ENCODE measurements around the gene LHX3.
"Not testable (repeated sequence)": the region's sequence is repeated elsewhere in the genome, so short reads cannot be mapped to it uniquely, and the experiment has no call there.

LHX3 gene

DNA sequence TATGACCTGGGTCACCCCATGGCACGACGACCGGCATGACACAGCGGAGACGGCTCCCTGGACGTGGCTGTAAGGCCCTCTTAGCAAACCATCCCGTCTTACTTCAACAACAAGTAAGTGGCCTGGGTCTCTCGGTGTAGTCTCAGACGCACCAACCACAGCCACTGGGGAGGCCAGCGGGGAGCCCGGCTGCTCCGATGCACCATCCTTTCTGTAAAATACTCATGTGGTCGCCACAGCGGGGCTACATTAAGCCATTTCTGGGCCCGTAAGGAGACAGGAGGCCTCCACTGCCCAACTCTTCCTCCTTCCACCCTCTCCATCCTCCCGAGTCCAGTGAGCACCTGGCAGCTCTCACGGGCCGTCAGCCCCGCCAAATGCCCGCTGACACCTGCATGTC is 36.0 kb upstream of the LHX3 start:
- DNase-seq = no peak

DNA sequence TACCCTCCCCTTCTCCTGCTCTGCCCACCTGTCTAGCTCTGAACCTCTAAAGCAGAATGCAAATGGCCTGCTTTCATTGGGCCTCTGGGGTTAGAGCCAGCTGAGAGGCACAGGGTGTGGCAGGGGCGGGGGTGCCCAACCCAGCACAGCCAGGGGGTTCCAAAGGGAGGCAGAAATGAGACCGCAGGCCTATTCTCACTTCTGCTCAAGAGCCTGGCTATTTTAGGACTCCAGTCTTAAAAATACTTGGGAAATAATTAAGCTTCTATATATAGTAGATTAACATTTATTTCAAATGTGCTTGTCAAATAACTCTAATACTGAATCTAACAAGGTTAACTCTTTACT is 35.0 kb upstream of the LHX3 start:
- no peak for DNase-seq

DNA sequence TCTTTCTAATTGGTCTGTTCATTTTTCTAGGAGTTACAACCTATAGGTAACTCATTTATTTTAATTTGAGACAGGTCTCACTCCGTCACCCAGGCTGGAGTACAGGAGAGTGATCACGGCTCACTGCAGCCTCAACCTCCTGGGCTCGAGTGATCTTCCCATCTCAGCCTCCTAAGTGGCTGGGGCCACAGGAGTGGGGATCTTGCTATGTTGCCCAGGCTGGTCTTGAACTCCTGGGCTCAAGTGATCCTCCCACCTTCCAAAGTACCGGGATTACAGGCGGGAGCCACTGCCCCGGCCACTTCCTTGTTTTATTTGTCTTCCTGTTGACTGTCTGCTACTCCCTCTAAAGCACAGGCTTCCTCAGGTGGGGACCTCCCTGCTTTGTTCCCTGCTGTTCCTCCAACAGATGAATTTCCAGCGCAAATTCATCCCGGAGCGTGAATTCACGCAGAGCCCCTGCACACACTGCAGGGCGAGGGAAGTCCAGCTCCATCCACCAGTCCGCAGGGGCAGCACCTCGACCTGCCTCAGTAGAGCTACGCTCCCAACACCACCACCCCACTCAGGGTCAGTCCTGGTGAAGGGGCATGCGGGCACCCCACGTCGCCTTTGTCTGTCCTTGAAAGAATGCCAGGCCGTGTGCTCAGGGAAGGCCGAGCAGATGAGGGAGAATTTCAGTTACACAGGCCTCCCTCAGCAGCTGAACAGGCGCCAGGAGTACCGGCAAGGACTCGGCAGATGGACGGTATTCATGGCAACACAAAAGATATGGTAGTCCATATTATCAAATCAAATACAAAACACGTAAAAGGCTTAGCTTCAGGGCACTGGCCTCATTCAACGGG is 34.4 kb upstream of the LHX3 start:
- DNase-seq = peak; percentile 67

DNA sequence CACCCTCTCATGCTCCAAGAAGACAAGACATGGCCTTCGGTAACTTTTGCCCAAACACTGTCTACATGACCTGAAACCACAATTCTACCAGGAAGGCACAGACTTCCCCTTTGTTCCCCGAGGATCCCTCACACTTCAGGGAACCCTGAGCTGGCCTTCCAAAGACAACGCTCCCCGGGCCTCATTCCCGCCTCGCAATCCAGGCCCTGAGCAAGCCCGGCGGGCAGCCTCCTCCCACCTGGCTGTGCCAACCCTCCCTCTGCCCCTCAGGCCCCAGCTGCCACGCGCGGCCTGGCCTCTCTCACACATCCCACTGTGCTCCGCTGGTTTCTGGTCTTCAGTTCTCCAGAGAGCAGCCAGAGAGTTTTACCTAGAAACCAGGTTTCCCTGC is 33.4 kb upstream of the LHX3 start:
- no peak for DNase-seq

DNA sequence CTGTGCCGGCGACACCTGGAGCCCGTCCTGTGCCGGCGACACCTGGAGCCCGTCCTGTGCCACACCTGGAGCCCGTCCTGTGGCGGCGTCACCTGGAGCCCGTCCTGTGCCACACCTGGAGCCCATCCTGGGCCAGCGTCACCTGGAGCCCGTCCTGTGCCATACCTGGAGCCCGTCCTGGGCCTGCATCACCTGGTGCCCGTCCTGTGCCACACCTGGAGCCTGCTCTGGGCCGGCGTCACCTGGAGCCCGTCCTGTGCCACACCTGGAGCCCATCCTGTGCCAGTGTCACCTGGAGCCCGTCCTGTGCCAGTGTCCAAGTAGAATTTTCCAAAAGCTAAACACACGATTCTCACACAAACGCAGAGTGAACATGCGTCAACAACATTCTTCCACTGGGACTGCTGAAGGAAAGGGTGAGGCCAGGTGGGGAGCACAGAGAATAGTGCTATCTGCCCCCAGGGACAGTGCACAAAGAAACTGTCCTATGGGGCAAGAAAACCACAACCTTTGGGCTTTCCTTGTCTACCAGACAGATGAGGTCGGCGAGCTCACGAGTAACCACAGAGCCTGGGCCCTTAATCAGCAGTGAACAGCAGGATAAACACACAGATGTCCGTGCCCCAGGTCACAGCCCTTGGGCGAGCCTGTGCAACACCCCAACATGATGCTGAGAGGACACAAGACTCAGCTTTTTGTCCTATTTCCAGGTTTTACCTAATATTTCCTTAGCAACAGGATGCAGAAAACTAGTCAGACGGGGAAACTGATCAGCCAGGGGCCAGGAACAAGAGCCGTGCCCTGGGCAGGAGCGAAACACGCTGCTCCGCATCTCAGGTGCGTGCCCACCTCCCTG is 32.8 kb upstream of the LHX3 start:
- DNase-seq = no peak

DNA sequence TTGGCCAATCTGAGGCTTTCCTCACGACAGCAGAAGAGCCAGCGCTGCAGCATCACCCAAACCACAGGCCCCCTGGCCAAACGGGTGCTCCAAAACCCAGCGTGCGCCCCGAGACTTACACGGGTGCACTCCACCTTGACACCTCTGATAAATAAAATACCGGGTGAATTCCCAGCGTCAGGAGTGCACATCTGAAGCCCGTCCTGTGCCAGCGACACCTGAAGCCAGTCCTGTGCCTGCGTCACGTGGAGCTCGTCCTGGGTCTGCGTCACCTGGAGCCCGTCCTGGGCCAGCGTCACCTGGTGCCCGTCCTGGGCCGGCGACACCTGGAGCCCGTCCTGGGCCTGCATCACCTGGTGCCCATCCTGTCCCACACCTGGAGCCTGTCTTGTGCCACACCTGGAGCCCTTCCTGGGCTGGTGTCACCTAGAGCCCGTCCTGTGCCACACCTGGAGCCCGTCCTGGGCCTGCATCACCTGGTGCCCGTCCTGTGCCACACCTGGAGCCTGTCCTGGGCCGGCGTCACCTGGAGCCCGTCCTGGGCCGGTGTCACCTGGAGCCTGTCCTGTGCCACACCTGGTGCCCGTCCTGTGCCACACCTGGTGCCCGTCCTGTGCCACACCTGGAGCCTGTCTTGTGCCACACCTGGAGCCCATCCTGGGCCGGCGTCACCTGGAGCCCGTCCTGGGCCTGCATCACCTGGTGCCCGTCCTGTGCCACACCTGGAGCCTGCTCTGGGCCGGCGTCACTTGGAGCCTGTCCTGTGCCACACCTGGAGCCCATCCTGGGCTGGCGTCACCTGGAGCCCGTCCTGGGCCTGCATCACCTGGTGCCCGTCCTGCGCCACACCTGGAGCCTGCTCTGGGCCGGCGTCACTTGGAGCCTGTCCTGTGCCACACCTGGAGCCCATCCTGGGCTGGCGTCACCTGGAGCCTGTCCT is 31.8 kb upstream of the LHX3 start:
- DNase-seq = not testable (repeated sequence)

DNA sequence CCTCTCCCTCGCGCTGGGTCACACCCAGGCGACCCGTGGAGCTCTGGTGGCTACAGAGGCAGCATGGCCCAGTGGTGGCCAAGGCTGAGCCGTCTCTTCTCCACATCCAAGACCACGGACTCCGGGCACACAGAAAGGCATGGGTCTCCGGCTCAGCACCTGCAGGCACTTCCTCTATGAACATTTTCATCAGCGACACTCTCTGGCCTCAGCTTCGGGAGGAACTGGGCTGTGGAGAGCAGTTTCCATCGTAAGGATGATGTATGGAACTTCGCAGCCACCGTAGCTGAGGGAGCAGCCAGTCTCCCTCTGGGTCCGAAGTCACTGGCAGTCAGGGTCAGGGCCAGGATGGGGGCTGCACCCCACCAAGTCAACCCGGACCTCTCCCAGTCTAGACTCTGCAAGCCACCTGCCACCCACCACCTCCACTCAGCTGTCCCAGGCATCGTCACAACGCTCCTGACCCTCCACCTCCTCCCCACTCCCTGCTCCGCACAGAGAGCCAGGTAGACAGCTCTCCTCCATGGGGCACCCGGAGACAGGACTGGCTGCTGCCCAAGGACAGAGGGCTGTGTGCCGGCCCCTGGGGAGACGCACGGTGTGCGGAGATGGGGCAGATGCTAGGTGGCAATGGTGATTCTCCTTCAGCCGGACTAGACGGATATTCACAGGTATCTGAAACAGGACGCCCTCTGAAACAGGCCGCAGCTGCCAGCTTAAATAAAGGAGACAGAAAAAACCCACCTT is 31.0 kb upstream of the LHX3 start:
- DNase-seq = no peak

DNA sequence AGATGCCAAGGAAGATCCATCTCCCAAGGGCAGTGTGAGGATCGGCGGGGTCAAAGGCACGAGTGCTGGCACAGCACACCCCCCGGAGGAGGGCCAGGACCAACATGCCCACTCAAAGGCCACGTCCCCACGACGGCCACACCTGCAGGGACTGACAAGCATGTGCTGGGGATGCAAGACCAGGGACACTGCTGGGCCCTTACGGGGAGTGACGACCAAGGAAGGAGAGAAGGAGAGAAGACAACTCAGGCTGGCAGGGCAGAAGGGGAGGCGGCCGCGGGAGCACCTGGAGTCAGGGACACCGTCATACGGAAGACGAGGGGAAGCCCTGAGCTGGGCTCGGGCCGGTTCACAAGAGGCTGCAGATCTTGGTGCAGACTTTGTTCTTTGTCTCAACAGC is 30.2 kb upstream of the LHX3 start:
- no peak for DNase-seq

DNA sequence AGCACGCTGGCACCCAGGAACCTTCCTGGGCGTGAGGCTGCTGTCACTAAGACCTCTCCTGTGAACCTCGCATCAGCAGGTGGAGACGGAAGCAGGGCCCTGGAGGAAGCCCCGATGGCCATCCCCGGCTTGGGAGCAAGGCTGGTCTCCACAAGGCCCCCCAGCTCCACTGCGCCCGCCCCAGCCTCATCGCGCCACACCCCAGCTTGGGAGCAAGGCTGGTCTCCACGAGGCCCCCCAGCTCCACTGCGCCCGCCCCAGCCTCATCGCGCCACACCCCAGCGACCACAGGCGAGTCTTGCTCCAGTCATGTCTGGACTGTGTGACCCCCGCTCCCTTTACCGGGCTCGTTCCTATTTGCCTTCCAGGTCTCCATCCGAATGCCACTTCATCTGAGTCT is 29.7 kb upstream of the LHX3 start:
- DNase-seq = no peak

DNA sequence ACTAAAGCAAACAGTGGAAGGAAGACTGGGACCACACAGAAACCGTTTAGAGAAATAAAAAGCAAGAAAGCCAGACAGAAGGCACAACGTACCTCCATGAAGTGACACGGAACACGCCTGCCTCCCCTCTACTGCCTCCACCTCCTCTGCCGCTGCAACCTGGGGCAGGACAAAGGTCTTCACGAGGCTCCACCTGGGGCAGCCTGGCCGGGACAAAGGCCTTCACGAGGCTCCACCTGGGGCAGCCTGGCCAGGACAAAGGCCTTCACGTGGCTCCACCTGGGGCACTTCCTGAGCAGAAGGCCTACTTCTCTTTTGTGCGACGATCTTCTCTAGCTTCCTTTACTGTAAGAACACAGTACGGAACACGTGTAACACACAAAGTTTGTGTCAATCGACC is 28.9 kb upstream of the LHX3 start:
- no peak for DNase-seq

DNA sequence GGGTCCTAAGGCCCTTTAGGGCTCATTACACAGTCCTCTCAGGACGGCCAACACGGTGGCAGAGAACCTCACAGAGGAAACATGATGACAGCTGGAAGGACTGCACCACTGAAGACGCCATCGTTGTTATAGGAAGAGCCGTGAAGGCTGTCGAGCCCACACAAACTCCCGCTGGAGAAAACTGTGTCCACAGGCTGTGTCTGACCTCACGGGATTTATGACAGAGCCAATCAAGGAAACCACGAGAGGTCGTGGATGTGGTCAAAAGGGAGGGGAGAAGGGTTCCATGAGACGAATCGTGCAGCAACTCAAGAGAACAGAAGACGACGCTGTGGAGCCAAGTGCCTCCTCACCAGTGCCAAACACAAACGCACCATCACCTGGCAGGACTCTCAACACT is 28.5 kb upstream of the LHX3 start:
- no peak for DNase-seq

DNA sequence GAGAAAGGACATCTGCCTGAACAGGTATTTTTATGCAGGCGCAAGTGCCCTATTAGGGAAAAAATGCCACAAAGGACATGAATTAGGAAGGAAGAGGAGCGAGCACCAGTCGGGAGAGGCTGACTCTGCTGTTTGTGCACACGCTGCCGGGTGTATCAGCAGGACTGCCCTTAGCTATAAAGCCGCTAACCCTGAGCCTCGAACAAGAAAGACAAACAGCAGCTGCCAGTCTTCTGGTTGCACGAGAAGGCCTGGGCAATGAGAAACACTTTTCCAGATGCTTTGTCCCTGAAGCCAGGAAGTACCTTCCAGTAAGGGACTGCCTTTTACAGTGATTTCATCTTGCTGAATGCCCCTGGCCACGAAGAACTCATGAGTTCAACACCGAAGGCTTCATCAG is 28.0 kb upstream of the LHX3 start:
- no peak for DNase-seq

DNA sequence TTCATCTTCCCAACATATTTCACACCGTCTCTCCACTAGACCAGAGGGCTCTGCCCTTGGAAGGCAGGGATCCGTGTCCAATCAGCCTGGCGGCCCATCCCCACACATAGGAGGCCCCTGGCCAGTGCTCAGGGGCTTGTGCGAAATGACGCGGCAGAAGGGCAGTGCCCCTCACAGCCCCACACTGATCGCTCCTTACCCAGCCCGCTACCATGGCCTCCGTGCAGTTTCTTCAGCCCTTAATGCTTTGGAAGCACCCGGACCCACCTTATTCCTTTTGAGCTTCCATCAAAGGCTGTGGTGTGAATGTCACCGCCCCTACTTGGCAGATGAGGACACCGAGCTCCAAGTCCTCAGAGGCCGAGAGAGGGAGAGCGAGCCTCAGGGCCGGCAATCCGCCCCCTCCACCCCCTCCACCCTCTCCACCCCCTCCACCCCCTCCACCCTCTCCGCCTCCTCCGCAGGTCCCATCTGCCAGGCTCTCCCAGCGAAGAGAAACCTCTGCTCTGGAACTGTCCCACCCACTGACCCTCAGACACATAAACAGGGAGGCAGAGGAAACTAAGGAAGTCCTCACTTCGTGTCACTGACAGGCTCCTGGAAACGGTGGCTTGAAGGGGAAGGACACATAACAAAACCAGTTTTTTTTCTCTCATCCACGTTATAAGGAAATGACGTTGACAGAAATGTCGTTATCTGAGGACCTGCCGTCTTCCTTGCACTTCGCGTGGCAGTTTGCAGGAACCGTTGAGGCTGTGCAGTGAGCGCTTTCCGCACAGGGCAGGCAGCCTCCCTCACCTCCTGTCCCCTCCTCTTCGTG is 26.8 kb upstream of the LHX3 start:
- DNase-seq = no peak

DNA sequence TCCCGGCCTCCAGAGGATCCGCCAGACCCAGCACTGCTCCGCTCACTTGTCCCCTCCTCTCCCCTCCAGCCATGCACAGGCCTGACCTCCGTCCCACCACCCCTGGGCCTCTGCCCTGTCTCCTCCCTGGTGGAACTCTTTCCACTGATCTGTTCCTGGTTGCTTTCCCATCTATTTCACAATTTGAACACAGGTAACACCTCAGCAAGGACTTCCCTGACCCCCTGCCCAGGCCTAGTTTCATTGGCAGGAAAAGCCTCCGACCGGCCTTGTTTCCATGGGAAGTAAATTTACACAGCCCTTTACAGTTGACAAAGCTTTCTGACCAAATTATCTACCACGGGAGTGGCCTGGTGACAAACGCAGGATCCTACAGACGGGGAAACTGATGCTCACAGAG is 25.8 kb upstream of the LHX3 start:
- no peak for DNase-seq

DNA sequence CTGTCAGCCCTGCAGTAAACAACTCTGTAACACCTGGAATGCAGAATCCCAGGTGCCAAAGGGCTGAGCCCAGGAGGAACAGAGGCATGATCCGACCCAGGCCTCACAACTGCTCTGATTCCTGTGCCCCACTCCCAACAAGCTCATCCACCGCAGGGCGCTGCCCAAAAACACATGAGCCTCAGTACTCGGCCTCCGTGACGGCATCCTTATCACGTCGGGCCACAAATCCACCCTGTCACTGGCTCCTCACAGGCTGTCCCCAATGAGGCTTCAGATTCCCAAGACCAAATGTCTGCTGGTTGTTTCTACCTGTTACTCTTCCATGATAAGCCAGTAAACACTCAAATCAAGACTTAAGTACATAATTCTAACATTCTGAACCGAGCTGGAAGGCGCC is 25.4 kb upstream of the LHX3 start:
- no peak for DNase-seq

DNA sequence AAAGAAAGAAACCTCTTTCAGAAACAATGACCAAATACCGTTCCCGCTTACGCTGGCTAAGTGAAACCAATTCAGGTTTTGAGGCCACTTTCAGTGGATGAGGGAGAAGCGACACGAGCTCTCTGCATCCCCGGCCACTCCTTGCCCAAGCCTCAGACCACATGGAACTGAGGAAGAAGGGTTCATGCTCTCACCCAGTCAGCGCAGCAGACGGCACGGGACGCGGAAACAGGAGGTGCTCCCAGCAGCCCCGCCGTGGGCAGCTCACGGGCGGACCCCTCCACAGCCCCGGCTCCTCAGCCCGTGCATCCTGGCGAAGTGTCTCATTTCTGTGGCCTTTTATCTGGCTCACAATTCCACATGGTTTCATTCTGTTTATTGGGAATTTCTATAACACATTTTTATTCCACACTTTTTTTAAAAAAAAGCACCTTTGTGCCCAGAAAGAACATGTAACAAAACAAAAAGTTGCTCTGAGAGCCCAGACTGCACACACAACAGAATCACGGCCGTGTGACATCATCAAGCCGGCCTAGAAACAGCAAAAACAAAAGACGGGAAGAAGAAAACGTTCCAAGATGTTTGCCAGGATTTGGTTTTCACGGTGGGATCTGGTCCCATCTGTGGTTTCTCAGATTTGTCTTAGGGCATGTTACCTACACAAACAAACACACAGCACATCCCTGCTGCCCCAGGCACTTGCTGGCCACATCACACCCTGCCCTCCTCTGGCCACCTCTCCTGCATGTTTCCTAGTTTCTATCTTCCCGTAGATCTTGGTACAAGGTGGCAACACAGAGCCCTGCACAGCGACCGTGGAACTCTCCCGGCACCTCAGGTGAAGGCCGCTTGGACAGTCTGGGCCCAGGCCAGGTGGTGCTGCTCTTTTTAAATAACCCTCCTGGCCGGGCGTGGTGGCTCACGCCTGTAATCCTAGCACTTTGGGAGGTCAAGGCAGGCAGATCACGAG is 24.5 kb upstream of the LHX3 start:
- DNase-seq = no peak

DNA sequence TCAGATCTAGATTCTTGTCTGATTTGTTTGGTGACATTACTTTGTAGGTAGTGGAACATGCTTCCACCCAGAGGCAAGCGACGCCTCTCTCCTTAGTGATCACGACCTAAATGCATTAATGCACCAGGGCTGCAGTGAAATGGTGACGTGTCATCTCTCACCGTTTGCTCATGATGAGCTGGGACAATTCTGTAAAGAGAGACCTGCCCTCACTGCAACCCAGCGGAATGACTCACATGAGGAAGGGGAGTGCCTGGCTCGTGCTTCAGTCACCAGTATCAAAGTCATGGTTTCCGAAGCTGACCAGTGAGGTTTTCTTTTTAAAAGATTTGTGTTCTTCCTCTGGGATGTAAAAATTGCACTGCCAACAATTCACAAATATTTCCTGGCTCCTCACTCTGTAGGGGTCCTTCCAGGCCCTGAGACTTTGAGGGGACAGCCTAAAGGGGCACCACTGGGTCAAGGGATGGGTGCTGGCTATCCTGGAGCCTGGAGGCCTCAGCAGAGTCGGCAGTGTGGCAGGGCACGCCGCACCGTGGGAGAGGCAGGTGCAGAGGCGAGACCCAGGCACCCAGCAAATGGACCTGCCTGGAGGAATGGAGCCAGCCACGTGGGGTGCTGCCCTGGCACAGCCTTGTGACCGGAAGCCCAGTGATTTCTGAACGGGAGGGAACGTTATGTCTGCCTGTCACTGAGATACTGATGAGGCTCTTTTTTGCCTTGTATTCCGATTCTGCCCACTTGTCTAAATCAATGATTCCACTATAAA is 23.4 kb upstream of the LHX3 start:
- no peak for DNase-seq

DNA sequence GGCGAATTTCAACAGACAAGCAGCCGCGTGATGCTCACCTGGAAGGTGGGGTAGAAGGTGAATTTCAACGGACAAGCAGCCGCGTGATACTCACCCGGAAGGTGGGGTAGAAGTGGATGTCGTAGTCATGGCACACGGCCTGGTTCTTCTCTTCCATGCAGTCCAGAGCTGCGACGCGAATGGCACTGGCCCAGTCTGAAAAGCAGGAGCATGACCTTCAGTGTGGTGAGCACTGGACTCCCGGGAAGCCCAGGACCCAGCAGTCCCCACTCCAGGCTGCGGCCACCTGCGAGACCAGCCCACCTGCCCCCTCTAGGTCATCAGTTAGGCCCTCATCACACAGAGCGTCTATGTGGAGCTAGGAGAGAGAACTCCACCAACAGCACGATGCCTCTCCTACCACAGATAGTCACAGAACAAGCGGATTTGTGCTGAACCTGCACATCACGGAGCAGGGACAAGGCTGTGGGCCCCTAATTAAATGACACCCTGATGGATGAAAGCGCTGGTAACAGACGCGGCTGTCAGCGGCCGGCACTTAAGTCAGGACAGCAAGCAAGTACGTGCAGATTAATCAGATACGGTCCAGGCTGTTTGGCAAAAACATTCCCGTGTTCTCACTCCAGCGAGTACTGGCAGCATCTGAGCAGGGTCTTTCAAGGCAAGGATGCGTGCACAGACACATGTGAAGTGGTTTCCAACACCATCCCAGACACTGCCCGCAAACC is 21.9 kb upstream of the LHX3 start:
- DNase-seq = no peak

Measured in NCI-H2171 (cell line).